Measurements from ENCODE around the gene ZNF14. TPM values are rescaled to one million over a fixed set of nuclear protein-coding genes. Genes with fewer than 3 reads are reported as not detected.
"Not testable (repeated sequence)": the region's sequence is repeated elsewhere in the genome, so short reads cannot be mapped to it uniquely, and the experiment has no call there.

Gene ZNF14
- total RNA-seq, 4 donors from 2014 or later = 5.6 to 29.1 (median 20.4) TPM

DNA sequence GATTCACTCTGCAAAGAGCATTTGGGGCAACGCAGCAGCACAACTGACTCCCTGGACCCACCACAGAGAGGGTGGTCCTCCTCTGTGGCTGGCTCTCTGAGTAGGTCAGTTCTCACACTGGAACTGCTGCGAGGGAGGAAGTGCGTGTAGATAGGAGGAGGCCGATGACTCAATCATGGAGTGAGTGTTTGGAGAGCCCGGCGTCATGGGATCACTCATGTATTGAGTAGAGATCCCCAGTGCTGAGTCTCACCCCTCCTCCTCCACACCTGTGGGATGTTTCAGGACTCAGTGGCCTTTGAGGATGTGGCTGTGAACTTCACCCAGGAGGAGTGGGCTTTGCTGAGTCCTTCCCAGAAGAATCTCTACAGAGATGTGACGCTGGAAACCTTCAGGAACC lies 55.3 kb downstream of the ZNF14 start:
- no peaks in the 10 kb centered on the region for H3K27me3 ChIP-seq
- H3K27ac ChIP-seq = no peak overlapping the region
- no peak overlapping the region for H3K4me3 ChIP-seq
- DNase-seq = no peak
- peaks cover 0 to 4% of the 10 kb centered on the region in 2 donors for H3K9me3 ChIP-seq
- TF ChIP-seq, protein P1, sequence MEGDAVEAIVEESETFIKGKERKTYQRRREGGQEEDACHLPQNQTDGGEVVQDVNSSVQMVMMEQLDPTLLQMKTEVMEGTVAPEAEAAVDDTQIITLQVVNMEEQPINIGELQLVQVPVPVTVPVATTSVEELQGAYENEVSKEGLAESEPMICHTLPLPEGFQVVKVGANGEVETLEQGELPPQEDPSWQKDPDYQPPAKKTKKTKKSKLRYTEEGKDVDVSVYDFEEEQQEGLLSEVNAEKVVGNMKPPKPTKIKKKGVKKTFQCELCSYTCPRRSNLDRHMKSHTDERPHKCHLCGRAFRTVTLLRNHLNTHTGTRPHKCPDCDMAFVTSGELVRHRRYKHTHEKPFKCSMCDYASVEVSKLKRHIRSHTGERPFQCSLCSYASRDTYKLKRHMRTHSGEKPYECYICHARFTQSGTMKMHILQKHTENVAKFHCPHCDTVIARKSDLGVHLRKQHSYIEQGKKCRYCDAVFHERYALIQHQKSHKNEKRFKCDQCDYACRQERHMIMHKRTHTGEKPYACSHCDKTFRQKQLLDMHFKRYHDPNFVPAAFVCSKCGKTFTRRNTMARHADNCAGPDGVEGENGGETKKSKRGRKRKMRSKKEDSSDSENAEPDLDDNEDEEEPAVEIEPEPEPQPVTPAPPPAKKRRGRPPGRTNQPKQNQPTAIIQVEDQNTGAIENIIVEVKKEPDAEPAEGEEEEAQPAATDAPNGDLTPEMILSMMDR (IDR thresholded peaks at IDR 0.05) = no peak
- TF ChIP-seq POLR2A (IDR thresholded peaks at IDR 0.05) = no peak
- intact Hi-C loops (cut with DNase I; ENCODE audit: low total_unique reads) = no loop called here
- H3K36me3 ChIP-seq = no peaks in the 10 kb centered on the region
- no peaks in the 10 kb centered on the region for H3K4me1 ChIP-seq

- intact Hi-C loops (cut with DNase I; ENCODE audit: low total_unique reads) = no loop called here
- no peaks in the 10 kb centered on the region for H3K36me3 ChIP-seq
- H3K27ac ChIP-seq = no peak overlapping the region
- H3K4me1 ChIP-seq = peaks cover 0 to 6% of the 10 kb centered on the region in 2 donors
- H3K4me3 ChIP-seq = no peak overlapping the region
- H3K9me3 ChIP-seq = peaks cover 0 to 4% of the 10 kb centered on the region in 2 donors
- no peaks in the 10 kb centered on the region for H3K27me3 ChIP-seq
- TF ChIP-seq, protein P1 (IDR thresholded peaks at IDR 0.05) = no peak
- no peak for TF ChIP-seq POLR2A (IDR thresholded peaks at IDR 0.05)
- DNase-seq = no peak
These were observed 58.6 kb downstream of the ZNF14 start for GRCh38 chr19:19674315-19674714.

GRCh38 chr19:19672816-19673215 lies 60.1 kb downstream of the ZNF14 start:
- H3K9me3 ChIP-seq = no peaks in the 10 kb centered on the region
- DNase-seq = no peak
- intact Hi-C loops (cut with DNase I; ENCODE audit: low total_unique reads) = no loop called here
- H3K27ac ChIP-seq = no peak overlapping the region
- H3K36me3 ChIP-seq = no peaks in the 10 kb centered on the region
- no peaks in the 10 kb centered on the region for H3K27me3 ChIP-seq
- no peak overlapping the region for H3K4me3 ChIP-seq
- TF ChIP-seq POLR2A (IDR thresholded peaks at IDR 0.05) = no peak
- TF ChIP-seq, protein P1 (IDR thresholded peaks at IDR 0.05) = no peak
- peaks cover 0 to 7% of the 10 kb centered on the region in 2 donors for H3K4me1 ChIP-seq

GRCh38 chr19:19670070-19670551 lies 62.8 kb downstream of the ZNF14 start:
- Histone ChIP-seq H3K4me3 (peak overlapping the region in 1 of 2 donors; percentile 60), H3K27ac (no peak overlapping the region), H3K9me3 (no peaks in the 10 kb centered on the region), H3K4me1 (peaks cover 0 to 7% of the 10 kb centered on the region in 2 donors), H3K36me3 (no peaks in the 10 kb centered on the region), H3K27me3 (no peaks in the 10 kb centered on the region)
- no peak for TF ChIP-seq POLR2A (IDR thresholded peaks at IDR 0.05)
- TF ChIP-seq, protein P1 (IDR thresholded peaks at IDR 0.05) = no peak
- no peak for DNase-seq
- intact Hi-C loops (cut with DNase I; ENCODE audit: low total_unique reads) = no loop called here

DNA sequence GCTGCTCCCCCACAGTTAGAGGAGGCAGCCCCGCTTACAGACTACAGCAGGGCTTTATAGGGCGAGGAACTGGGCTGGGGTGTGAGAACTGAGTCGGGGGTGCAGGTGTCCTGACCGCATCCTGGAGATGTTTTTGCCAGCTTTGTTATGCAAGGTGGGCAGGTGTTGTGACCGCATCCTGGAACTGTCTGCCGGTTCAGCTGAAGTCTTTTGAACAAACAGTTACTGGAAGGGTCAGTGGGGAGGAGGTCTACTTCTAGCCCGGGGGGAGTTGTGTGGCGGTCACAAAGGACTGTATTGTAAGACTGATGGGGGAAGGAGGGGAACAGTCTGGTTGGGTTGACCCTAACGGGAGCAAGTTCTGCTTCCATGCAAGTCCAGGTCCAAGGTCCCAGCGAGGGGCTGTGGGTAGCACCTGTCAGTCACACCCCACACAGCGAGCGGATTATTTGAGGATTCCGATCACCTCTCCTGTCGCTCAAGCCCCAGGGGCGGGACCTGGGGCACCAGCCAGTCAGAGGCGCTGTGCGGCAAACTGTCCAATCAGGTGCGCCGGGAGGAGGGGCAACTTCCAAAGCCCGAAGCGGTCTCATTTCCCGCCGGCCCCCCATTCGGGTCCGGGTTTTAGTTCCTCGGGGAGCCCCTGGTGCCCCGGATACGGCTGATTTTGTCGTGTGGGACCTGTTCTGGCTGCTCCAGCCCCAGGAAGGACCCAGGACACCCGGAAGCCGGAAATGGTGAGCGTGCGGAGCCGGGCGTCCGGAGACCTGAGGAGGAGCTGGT lies 64.5 kb downstream of the ZNF14 start, which contains the start of gene ZNF101:
TSS of gene ZNF101 (plus strand) at position 610 of the 783 bp plus-strand sequence. CDS start at position 735, 125 bp downstream.
- H3K4me3 ChIP-seq = peak within 1 kb of the TSS; percentile 60 to 92
- no peaks in the 10 kb centered on the region for H3K27me3 ChIP-seq
- H3K9me3 ChIP-seq = no peaks in the 10 kb centered on the region
- TF ChIP-seq, protein P1 (IDR thresholded peaks at IDR 0.05) = no peak
- TF ChIP-seq POLR2A (IDR thresholded peaks at IDR 0.05) = peak in 1 of 2 donors; percentile 34
- H3K4me1 ChIP-seq = peaks cover 0 to 7% of the 10 kb centered on the region in 2 donors
- H3K27ac ChIP-seq = peak within 1 kb of the TSS; percentile 76 to 77
- no peaks in the 10 kb centered on the region for H3K36me3 ChIP-seq
- peak; percentile 91 for DNase-seq
- intact Hi-C loops (cut with DNase I; ENCODE audit: low total_unique reads) = no loop called here

DNA sequence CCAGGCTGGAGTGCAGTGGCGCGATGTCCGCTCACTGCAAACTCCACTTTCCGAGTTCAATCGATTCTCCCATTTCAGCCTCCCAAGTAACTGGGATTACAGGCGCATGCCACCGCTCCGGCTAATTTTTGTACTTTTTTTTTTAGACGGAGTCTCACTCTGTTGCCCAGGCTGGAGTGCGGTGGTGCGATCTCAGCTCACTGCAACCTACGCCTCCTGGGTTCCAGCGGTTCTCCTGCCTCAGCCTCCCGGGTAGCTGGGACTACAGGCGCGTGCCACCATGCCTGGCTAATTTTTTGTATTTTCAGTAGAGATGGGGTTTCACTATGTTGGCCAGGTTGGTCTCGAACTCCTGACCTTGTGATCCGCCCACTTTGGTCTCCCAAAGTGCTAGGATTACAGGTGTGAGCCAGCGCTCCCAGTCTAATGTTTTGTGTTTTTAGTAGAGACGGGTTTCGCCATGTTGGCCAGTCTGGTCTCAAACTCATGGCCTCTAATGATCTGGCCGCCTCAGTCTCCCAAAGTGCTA lies 67.4 kb downstream of the ZNF14 start:
- H3K36me3 ChIP-seq; H3K9me3 ChIP-seq; intact Hi-C loops (cut with DNase I; ENCODE audit: low total_unique reads); DNase-seq; H3K4me3 ChIP-seq; H3K27ac ChIP-seq; H3K27me3 ChIP-seq: not testable (repeated sequence)
- peaks cover 0 to 14% of the 10 kb centered on the region in 2 donors for H3K4me1 ChIP-seq
